Measurements from ENCODE around the gene FILIP1L.

Gene FILIP1L

DNA sequence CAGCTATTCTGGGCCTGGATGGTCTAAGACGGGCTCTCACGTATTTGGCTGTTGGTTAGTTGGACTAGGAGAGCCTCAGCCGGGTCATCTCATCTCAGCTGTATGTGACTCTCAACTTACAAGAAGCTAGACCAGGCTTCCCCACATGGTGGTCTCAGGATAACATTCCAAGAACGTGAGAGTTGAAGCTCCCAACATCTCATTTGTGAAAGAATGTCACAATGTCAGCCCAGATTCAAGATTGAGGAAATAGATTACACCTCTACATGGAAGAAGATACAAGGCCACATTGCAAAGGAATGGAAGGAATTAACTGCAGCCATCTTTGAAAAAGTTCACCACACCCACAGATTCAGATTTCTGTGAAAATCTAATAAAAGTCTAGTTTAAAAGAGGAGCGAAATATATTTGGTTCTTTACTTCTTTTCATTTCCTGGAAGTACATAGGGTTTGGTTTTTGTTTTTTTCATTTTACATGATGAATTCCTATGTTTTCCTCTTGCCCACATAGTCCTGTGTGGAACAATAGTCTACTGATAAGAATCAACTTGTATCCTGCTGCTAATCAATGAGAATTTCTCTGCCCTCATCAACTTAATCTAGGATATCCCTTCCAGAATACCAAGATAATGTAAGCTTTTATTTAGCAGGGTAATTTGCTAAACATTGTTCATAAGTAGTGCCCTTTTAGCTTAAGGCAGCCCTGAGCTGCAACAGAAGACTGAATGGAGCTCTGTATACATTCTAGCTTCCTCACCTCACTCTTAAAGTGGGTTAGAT is 180.1 kb downstream of the FILIP1L start:
- in situ Hi-C loops (cut with MboI; ENCODE audit: low sequenced_read_pairs): no loop called here

DNA sequence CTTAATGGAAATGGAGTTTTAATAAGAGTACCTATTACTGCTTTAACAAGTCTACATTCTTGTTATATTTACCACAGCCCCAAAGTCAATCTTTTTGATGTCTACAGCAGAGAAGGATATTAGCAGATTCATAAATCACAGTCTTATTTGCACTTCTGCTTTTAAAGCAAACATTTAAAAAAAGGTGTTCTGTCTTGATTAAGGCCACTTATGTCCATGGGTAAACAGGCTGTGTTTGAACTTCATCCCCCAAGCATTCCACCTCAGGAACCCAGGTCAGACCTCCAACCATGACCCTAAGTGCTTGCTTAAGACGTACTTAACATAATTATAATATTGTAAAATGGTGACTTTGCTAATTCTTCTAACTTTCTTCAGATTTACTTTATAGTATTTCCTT is 183.2 kb downstream of the FILIP1L start:
- in situ Hi-C loops (cut with MboI; ENCODE audit: low sequenced_read_pairs): no loop called here

DNA sequence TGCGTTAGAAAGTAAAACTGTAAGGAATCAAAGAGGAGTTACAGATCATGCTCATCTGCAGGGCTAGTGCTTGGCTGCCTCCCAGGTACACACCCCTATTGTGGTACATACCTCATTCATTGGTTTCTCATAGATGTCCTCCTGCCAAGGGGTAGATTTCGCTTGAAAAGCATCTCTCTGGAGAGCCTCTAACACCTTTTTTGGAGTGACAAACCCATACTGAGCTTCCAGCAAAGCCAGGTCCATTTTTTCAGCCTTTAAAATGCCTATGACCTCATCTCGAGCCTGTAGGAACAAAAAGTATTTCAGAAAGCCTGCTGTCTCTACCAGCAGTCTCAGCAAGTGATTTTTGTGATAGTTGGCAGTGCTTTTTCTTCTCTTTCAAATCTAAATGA is 184.6 kb downstream of the FILIP1L start:
- in situ Hi-C loops (cut with MboI; ENCODE audit: low sequenced_read_pairs): no loop called here

DNA sequence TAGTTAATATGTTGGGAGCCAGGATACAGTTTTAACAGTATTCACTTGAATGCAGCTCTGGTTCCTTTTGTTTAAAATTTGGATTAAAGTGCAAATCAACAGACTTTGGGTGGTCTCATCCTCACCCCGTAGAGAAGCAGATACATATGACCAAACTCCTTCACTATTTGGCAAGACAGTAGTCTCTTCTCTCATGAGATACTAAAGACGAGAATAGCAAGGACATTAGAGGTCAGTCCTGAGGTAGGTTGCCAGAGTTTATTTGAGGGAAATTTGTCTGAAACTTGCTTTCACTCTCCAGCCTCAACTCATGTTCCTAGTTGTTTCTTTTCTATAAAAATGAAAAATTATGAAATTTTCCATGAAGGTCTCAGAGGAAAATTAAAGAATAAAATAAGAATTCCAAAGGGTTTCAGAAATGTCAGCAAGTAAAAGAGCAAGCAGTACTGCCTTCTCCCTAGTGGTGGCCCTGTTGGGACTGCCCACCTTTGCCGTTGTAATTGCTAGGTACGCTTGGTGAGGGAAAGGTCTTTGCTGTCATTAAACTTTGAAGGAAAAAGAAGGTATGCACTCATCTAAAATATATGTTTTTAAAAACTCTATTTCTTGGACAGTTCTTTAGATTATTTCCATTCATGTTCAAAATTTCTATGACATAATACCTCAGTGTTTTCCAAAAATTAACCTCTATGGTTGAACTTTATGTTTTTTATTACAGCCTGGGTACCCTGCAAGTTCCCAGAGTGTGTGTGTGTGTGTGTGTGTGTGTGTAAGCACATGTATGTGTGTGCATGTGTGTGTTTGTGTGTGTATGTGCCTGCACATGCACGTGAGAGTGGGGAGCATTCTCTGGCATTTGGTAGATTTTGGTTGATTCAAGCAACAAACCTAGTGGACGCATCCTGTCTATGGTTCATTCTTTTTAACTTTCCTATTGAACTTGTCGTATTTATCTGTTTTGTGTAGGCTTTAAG is 185.2 kb downstream of the FILIP1L start:
- in situ Hi-C loops (cut with MboI; ENCODE audit: low sequenced_read_pairs): no loop called here

DNA sequence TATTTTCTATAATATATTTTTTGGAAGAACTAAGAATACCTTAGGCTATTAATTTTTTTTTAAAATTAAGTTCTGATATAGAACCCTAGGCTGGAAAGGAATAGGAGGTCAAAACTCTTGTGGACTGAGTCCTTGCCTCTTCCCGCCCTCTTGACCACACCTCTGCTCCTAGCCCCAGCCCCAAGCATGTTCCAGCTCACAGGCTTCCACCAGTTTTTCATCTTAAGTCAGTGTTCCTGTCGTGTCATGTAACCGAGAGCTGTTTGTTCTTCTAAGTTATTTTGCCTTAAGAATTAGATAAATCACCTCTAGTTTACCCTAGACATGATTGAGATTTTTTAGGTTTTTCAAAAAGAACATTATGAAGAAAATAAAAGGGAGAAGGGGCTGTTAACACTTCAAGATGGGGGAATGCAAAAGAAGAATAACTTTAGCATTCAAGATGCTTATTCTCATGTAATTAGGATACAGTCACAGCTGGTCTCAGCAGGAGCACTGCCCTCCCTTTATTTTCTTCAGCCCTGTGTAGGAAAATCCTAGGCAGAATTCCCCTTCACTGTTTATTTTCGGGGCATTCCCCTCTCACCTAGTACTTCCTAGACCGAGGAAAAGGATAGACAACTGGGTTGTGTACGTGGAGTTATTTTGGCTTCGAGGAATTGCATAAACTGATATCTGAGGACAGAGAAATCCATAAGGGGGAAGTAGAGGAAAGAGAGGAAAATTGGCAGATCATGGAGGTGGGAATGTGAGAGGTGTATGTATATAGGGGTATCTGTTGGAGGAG is 186.4 kb downstream of the FILIP1L start:
- in situ Hi-C loops (cut with MboI; ENCODE audit: low sequenced_read_pairs): no loop called here

DNA sequence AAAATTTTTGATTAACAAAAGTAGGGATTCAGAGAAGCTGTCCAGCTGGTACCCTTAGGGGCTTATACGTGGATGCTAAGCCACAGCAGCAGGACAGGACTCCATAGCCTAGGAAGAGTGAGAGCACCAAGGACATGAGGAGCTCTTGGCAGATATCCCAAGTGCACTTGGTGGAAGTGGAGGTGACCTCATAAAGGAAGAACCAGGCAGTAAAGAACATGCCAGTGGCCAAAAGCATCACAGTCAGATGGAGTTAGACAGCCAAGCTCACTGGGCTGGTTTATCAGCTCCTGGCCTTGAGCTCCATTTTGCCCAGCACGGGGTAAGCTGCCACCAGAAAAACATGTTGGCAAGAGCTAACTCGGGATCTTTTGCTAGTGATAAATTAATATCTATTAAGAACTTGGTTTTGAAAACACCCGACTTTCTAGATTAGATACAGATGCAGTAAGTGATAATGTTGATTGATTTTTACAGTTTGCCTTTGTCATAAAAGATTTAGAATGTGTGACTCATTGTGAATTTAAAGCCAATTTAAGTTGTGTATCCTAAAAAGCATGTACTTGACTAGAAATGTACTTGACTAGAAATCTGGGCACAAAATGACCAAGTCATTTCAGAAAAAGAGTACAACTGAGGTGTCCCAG is 188.6 kb downstream of the FILIP1L start:
- in situ Hi-C loops (cut with MboI; ENCODE audit: low sequenced_read_pairs): no loop called here

DNA sequence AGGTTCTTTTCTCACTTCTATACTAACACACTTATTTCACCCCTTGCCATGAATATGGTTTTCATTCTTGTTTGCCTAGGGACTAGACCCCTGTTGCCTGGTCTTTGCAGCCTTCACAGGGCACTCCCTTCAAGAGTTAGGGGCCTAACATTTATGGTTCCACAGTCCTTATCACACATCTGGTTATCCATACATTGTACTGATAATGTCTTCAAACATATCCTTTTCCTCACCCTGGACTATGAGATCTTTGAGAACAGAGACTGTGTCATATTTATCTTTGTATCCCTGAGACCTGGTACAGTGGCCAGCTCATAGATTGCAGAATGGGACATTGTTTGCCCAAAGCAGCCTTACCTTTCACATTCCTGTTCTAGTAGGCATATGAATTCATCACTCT is 190.4 kb downstream of the FILIP1L start:
- in situ Hi-C loops (cut with MboI; ENCODE audit: low sequenced_read_pairs): no loop called here

DNA sequence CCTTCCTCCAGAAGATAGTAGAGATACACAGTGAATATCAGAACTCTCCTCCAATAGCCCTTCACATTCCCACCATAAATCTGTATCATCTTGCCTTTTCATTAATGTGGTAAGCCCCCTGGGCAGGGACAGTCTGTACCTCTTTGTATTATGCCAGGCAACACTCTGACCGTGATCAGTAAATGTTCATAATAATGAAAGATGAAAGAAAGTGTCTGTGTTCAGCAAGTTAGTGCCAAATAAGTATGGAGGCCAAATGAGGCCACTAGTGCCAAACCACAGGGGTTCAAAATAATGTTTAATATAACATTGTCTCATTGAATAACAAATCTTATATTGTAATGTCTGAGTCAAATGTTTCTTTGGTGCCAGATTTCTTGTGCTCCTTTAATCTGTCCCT is 192.3 kb downstream of the FILIP1L start:
- in situ Hi-C loops (cut with MboI; ENCODE audit: low sequenced_read_pairs): no loop called here

DNA sequence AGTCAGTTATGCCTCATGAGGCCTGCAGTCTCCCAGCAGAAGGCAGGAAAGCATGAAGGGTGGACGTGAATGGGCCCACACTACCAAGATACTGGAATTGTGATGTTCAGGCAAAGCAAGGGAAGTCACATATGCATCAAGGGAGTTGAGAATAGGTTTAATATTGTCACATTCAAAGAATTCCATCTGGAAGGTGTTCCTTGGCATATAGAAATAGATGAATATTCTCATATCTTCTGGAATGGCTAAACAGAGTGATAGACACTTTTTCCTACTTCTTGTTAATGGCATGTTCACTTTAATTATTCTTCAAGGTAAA is 193.0 kb downstream of the FILIP1L start:
- in situ Hi-C loops (cut with MboI; ENCODE audit: low sequenced_read_pairs): no loop called here

DNA sequence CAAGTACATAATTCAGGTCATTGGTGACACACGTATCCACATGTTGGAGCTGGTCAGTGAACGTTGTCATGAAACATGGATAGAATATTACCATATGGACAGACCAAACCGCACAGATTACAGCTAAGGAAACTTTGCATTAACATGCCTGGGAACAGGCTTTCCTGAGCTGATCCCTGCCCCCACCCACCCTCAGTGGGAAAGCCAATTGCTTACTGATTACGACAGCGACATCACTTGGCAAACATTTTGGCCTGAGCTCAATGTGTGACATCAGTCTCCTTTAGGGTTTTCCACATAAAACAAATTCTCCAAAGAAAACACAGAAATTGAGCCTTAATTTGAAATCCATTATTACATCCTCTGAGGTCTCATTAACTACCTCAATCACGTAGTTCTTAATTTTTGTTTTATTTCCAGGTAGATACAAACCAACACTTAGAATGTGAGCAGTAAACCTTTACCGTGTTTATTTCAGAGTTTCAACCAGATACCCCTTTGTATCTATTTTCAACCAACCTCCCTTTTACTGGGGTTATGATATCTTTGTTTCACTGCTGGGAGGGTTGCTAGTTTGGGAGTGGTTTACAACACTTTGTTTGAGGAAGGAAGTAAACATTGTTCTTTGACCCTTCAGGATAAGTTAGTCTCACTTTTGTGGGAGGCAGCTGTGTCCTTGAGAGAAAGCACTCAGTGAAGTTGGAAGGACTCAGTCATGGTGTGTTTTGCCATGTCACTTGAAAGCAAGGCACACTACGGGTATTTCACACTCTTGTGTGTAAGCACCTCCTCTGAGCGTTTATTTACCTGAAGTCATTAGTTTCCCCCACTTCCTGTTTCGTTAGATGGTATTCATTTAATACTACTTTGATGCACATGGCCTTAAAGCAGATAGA is 193.6 kb downstream of the FILIP1L start:
- in situ Hi-C loops (cut with MboI; ENCODE audit: low sequenced_read_pairs): no loop called here

DNA sequence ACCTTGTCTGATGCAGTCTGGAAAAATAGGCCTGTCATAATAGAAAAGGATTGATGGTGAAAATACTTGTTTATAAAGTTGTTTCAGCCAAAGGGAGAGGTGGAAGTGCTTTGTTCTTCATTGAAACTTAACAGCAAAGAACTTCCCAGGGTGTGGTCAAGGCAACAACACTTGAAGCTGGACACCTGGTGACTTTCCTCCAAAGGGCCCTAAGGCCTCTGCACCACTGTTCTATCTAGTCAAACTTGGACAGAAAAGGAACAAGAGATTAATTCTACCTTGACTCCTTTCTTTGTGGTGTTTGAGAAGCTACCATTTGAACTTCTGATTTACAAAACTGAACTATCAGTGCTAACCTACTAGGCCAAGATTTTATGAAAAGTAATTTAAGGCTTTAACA is 194.6 kb downstream of the FILIP1L start:
- in situ Hi-C loops (cut with MboI; ENCODE audit: low sequenced_read_pairs): no loop called here

DNA sequence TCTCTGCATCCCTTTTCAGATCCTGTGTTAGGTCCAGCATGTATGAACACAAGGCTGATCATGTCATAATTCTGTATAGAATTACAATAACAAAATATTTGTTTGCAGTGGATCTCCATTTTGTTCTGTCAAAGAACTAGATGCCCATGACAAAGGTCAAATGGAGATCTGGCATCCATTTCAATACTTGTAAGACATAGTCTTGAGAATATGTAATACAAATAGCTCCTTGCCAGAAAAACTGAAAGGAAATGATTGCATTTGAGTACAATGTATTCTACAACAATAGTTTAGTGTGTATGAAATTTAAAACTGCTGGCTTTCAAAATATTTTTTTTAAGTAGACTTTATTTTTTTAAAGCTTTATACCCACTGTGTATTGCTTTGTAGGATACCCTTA is 195.6 kb downstream of the FILIP1L start:
- in situ Hi-C loops (cut with MboI; ENCODE audit: low sequenced_read_pairs): no loop called here

DNA sequence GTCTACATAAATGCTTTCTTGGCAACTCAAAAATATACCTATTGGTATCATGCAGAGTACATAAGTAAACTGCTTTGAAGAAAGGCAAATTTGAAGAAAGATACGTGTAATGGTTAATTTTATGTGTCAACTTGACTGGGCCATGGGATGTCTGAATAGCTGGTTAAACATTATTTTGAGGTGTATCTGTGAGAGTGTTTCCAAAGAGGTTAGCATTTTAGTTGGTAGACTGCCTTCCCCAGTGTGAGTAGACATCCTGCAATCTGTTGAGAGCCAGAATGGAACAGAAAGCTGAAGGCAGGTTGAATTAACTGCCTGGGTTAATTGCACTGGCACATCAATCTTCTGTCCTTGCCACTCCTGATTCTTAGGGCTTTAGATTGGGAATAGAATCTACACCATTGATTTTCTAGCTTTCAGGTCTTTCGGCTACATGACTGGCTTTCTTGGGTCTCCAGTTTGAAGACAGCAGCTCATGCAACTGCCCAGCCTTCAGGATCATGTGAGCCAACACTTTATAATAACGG is 198.3 kb downstream of the FILIP1L start:
- in situ Hi-C loops (cut with MboI; ENCODE audit: low sequenced_read_pairs): no loop called here

DNA sequence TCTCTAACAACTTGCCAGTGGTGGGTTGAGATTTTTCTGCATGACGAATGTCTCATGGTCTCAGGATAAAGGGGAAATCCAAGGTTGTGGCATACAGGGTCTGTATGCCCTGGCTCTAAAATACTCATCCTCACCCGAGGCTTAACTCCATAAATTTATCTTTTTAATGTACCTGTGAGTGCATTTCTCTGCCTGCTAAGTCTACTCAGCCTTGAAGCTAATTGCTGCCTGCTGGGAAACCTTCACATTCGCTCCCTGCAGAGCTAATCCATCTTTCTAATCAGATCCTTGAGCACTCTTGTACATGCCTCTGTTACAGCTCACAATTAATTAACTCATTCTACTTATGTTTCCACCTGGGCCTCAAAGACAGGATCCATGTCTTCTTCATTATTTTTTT is 202.9 kb downstream of the FILIP1L start:
- in situ Hi-C loops (cut with MboI; ENCODE audit: low sequenced_read_pairs): no loop called here

DNA sequence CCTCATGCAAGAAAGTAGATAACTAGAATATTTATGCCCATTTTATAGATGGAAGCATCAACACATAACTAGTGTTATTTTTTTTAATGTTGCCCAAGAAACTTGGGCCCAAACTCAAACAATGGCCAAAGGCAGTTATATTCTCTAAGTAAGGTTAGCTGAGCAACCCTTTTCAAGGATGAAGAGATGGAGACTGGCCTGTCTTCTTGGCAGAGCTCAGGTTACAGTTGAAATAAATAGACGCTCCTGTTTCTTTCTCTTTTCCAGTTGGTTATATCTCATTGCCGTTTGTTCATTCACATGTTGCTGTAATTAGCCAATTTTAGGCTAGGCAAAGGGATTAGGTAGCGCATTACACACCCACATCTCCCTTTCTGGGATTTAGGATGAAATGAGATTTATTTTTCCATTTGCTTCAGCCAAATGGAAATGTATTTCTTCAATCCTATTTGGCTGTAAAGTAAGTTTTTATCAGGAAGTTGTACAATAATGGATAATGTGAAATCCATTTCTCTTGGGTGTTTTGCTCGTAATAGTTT is 203.5 kb downstream of the FILIP1L start:
- in situ Hi-C loops (cut with MboI; ENCODE audit: low sequenced_read_pairs): no loop called here

DNA sequence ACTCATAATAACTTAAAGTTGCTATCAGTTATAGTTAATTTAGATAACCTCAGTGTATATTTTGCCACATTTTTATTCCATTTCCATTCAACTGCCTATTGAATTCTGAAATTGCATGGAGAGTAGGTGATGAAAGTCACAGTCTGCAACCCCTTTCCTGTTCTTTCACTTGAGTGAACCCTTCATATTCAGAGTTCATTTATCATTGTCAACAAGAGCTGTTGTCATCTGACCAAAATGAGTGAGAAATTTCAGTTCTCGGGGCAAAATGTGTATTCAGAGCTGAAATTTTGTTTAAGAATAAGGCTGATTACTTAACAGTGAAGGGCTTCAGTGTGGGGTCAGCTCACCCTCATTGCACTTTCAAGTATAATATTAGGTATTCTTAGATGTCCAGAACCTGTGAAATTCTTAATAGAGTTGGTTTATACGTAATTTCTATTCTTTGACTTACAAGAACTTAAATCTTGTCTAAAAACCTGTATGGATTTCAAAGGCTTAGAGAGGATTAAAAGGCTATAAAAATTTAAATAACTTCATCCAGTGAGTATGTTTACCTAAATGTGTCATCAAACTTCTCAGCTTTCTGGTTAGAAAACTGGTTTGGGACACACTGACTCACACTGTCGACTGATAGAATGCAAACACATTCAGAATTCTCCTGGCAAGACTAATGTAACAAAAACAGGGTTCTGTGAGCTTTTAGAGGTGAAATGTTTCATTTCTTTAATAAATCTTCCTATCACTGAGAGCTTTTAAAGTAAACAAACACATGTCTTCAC is 204.4 kb downstream of the FILIP1L start:
- in situ Hi-C loops (cut with MboI; ENCODE audit: low sequenced_read_pairs): no loop called here

DNA sequence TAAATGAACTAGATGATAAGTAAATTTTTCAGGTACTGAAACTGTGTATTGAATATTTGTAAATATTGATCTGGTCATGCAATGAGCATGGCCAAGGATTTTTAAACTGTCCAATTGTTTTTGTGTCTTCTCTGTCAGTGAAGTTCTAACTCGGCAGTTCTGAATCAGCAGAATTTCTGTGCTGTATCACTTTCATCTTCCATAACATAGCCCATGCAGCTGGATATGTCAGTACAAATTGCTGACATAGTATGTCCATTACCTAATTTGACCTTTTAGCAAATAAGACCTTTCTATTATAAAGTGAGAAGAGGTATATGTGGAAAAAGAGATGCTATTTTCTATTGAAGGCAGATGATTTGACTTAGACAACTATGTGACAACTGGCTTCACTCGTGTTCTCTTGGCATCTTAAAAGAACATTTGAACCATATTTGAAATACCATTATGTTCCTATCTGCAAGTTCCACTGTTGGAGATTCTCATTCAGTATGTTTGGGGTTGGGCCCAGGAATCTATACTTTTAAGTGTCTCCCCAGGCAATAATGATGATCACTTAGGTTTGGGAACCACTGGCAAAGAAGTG is 206.2 kb downstream of the FILIP1L start:
- in situ Hi-C loops (cut with MboI; ENCODE audit: low sequenced_read_pairs): no loop called here

DNA sequence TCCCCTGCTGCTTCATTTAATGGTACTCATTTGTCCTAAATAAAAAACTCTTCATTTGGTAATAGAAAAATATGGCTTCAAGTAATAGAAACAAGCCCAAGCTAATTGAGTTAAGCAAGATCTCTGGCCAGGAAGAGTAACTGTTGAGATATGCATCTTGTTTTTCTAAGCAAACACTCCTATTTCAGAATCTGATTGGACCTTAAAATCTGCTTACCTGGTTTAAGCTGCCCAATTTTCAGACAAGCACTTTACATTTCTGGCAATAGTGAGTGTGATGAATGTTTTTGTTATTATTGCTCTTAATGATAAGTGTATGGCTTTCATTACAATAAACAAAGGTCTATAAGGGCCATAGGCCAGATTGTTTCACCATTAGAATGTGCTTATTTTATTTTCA is 210.4 kb downstream of the FILIP1L start:
- in situ Hi-C loops (cut with MboI; ENCODE audit: low sequenced_read_pairs): no loop called here

Measured in HL-60/S4 treated with phorbol 12-myristate 13-acetate at 8.2 ng/mL for 4 days and 3 days (cell line).